H1 (cell line): ENCODE measurements around the gene JOSD1.

ENCODE experiments used
- CTBP2 ChIP-seq: IDR thresholded peaks from 2 replicates; pipeline ENCODE4 v1.7.0; 2011; ENCODE audit warnings: borderline replicate concordance, mild to moderate bottlenecking, moderate library complexity, mixed read lengths, low read length; ENCODE audit not compliant: insufficient read depth, insufficient read length
- CTCF ChIP-seq, 3 experiments: IDR thresholded peaks; 1 replicate in 2 of 3; 2 replicates in 1 of 3; pipeline versions ENCODE4 v1.5.1 to v1.6.1; 2011; ENCODE audit warnings: low read length in 3 of 3, mild to moderate bottlenecking in 3 of 3, inconsistent platforms in 2 of 3, low read depth in 1 of 3, moderate library complexity in 1 of 3; ENCODE audit not compliant: insufficient read depth in 1 of 3; ENCODE audit errors: control extremely low read depth in 1 of 3
- EP300 ChIP-seq, 2 experiments: IDR thresholded peaks; 1 replicate in 1 of 2; 2 replicates in 1 of 2; pipeline ENCODE4 v1.6.1; 2011 to 2012; ENCODE audit warnings: low read depth in 2 of 2, low read length in 2 of 2, mild to moderate bottlenecking in 2 of 2, borderline replicate concordance in 1 of 2, inconsistent platforms in 1 of 2, moderate library complexity in 1 of 2
- EZH2 ChIP-seq: fragments of 200-600 bp; sonication (generic); IDR thresholded peaks from 2 replicates; pipeline ENCODE4 v1.7.1; 2012; ENCODE audit warnings: low read depth, mild to moderate bottlenecking, moderate library complexity, low read length, inconsistent platforms; ENCODE audit not compliant: severe bottlenecking
- FOSL1 ChIP-seq: IDR thresholded peaks from 2 replicates; pipeline ENCODE4 v1.6.1; 2011; ENCODE audit warnings: mild to moderate bottlenecking, low read depth, low read length, moderate library complexity; ENCODE audit not compliant: insufficient read depth
- PHF8 ChIP-seq: fragments of 200-600 bp; sonication (generic); conservative IDR thresholded peaks from 2 replicates; pipeline ENCODE4 v1.7.1; 2012; ENCODE audit warnings: low read depth, mild to moderate bottlenecking, inconsistent platforms, low read length, moderate library complexity
- POLR2A ChIP-seq, 2 experiments: IDR thresholded peaks; 1 replicate in 1 of 2; 2 replicates in 1 of 2; pipeline ENCODE4 v1.6.1; 2011; ENCODE audit warnings: low read depth in 2 of 2, low read length in 2 of 2, mild to moderate bottlenecking in 2 of 2; ENCODE audit errors: control extremely low read depth in 1 of 2
- POLR2AphosphoS5 ChIP-seq: IDR thresholded peaks from 2 replicates; pipeline ENCODE4 v1.6.1; 2011; ENCODE audit warnings: low read depth, low read length
- RFX5 ChIP-seq: IDR thresholded peaks from 2 replicates; pipeline ENCODE4 v1.6.1; 2011; ENCODE audit warnings: low read depth, low read length, improper control_type of control experiment, borderline replicate concordance
- RNF2 ChIP-seq: fragments of 200-900, 300-1000 bp; sonication (generic); IDR thresholded peaks from 2 replicates; pipeline ENCODE4 v1.7.1; 2016; ENCODE audit warnings: borderline replicate concordance, low read depth, mild to moderate bottlenecking, antibody characterized with exemption, low read length; ENCODE audit not compliant: poor library complexity, severe bottlenecking; ENCODE audit errors: missing control alignments
- TAF1 ChIP-seq: IDR thresholded peaks from 2 replicates; pipeline ENCODE4 v1.6.1; 2011; ENCODE audit warnings: mild to moderate bottlenecking, low read depth, low read length
- YY1 ChIP-seq: IDR thresholded peaks from 2 replicates; pipeline ENCODE4 v1.6.1; 2011; ENCODE audit warnings: low read depth, mild to moderate bottlenecking, low read length

GRCh38 chr22:38656256-38657044 is 44.3 kb downstream of the JOSD1 start, which contains the start of the genes CBY1 and FAM227A:
- no peak for TF ChIP-seq CTCF (IDR thresholded peaks at IDR 0.05; ENCODE audit: control extremely low read depth in 1 of 3, insufficient read depth in 1 of 3, low read depth in 1 of 3, low read length in 3 of 3)
- peak; percentile 19 for TF ChIP-seq POLR2AphosphoS5
- no peak for TF ChIP-seq EZH2
- no peak for TF ChIP-seq YY1
- TF ChIP-seq PHF8 = peak; percentile 37
- TF ChIP-seq TAF1 = peak; percentile 58; the same call in 1 of the 2 replicates
- peak in 1 of 2 experiments; percentile 44; a peak in 1 of 3 replicates for TF ChIP-seq POLR2A (IDR thresholded peaks at IDR 0.05; ENCODE audit: control extremely low read depth in 1 of 2, low read depth in 2 of 2, low read length in 2 of 2)
- no peak for TF ChIP-seq FOSL1
- no peak for TF ChIP-seq RNF2
- no peak for TF ChIP-seq RFX5
- no peak for TF ChIP-seq CTBP2
- TF ChIP-seq EP300 (IDR thresholded peaks at IDR 0.05; ENCODE audit: borderline replicate concordance in 1 of 2, low read depth in 2 of 2, low read length in 2 of 2) = peak; percentile 20 to 99
